Stimulated activated CD4-positive, alpha-beta T cell treated with anti-CD3 and anti-CD28 coated beads, TNF-alpha, amount 100 ng/mL, for 1 hour (primary cell): ENCODE data around the gene AVL9.

Experiments
- DNase-seq, 3 donors: peaks; one replicate each; pipeline ENCODE4 v3.0.0-alpha.2; 2020; ENCODE audit warnings: low read depth in 3 of 3, low spot score in 1 of 3

AVL9 gene

DNA sequence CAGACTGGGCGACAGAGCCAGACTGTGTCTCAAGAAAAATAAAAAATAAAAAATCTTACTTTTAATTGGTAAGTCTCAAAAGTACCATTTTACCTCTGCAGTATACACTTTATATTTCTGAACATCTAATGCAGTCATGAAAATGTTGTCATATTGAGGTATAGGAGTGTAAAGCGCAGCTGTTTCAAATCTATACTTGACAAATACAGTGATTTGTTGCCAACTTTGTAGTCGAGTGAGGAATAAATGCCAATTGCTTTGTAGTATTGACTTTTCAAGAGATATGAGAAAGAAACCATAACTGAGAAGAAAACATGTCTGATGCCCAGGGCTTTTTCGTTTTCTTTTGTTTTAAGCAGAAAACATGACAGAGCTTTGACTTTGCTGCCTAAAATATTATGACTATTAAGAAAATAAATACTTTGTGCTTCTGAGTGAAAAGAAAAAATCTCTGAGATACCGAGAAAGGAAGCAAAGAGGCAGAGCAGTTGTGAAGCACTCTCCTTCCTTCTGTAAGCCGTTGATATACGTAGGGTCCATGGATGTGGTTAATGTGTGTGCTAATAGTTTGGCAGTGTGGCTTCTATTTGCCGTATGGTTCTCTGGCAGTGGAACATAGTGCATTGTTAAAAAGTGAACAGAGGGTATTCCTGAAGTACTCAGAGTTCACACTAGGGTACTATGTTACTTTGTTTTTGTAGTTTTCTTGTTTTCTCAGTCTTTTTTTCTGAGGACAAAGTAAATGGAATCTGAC, 38.2 kb downstream of the AVL9 start:
- no peak for DNase-seq

DNA sequence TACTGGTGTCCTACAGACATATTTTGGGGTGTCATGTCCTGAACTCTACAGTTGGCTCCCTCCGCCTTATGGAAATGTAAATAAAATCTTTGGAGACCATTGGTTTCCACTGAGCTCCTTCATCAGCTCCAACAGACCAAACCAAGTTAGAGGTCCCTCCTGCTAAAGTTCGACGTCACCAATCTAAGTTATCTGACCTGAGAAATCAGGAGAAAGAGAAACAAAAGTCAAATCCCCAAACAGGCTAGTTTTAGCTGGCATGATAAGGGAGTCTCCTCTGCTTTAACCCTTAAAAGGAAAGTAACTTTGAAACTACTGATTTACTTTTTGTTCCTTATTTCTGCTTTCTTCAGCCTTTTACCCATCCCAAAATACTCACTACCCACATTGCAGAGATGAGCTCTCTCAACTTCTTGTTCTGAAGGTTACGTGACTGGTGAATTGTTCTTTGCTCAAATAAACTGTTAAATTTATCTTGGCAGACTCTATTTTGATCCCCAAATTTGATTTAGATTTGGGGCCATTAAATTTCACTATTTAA, 39.9 kb downstream of the AVL9 start:
- no peak for DNase-seq

DNA sequence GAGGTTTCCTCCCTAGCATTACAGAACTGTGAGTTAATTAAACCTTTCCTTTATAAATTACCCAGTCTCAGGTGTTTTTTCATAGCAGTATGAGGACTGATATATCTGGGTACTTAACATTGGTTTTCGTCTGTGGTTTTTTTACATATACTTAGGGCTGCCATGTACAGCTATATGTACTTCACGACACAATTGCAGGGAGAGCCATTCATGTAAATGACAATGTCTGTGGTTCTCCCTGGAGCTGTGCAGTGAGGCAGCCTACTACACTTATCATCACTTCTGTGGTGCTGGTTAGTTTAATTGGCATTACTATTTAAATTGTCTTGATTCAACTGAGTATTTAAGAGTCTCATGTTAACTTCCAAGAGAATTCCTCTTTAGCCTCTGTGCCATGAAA, 40.7 kb downstream of the AVL9 start:
- DNase-seq, result no peak

DNA sequence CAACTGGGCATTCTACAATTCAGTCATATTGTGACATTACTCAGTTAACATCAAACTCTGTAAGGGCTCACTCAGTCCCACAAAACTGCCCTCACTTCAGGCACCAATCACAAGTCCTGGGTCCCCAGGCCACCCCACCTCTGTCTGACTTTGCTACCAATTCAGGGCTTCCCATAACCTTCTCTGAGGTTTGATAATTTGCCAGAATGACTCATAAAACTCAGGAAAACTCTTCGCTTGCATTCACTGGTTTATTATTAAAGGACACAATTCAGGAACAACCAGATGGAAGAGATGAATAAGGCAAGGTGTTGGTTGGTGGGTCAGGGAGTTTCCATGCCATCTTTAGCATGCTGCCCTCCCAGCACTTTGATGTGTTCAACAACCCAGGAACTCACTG, 41.3 kb downstream of the AVL9 start:
- DNase-seq, result no peak

DNA sequence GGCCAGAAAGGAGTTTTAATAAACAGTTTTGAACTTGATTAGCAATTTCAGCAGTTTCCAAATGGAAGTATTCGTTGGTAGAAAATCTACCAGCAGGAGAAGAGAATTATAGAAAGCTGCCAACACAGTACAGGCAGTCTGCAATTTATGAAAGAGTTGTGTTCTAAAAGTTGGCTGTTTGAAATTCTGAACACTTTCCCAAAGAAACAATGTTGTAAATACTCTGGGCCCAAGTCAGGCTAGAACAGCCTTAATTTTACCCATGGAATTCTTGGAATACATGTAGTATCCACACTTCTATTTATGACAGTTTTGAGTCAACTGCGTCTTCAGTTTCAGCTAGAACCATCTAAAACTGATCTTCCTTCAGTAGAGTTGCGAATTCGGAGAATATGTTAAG, 42.5 kb downstream of the AVL9 start:
- DNase-seq, result no peak

DNA sequence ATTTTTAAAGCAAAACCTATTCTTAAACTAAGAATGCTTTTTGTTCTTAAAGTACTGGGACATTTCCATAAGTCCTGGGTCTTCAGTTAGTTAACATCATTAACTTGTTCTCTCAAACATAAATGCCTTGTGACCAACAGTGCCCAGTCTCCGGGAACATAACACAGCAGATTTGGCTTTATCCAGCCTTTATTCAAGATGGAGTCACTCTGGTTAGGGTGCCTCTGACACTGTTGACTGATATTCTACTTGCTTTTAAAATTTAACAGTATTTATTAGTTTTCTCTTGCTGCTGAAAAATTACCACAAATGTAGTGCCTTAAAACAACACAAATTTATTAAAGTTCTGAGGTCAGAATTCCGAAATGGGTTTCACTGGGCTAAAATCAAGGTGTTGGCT, 44.1 kb downstream of the AVL9 start:
- no peak for DNase-seq

DNA sequence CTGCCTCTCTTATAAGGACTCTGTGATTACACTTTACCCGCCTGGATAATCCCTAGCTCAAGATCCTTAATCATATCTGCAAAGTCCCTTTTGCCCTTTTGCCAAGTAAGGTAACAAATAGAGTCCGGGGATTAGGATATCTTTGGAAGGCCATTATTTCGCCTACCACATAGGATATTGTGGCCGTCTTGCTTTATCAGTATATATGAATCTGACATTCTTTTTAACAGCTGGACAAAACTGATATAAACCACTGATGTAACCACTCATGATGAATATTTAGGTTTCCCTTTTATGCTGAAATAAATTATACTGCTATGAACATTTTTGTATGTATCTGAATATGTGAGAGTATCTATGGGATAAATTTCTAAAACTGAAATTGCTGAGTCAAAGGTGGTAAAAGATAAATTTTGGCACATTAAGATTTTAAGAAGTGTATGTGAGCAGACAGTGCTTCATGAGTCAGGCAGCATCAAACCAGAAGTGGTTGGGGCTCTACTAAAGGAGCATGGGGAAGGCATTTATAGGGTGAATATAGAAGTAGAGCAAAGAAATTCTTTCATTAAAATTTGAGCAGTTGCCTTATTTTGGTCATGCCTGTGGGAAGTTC, 44.7 kb downstream of the AVL9 start:
- no peak for DNase-seq

DNA sequence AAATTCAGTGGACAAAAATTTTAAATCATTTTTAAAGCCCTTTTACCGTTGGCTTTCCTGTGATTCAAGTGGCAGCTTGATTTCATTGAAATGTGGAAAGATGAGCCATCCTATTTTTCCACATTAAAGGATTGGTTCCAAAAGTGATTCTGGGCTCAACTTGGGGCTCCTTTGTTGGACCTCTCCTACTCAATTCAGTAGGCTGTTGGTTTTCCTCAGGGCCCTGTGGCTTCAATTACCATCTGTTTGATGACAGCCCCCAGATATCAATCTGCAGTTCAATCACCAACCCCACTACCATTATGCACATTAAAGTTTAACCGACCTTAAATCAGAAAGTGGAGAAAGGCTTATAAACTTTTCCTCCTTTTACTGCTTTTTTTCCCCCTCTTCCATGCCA, 47.3 kb downstream of the AVL9 start:
- DNase-seq, result no peak

DNA sequence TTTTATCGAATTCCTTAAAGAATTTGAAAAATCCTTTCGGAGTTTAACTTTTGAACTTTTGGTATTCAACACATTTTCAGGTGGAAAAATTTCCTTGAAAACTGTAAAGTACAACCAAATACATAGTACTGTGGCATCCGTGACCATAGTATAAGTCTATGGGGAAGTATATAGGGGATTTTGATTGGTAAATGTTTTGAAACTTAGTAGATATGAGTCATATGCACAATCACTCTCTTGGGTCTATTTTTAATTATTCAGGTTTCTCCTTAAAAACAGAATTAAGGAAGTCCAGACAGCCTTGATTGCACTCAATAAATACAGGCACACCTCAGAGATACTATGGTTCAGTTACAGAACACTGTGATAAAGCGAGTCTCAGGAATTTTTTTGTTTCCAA, 64.2 kb downstream of the AVL9 start:
- DNase-seq, result no peak

DNA sequence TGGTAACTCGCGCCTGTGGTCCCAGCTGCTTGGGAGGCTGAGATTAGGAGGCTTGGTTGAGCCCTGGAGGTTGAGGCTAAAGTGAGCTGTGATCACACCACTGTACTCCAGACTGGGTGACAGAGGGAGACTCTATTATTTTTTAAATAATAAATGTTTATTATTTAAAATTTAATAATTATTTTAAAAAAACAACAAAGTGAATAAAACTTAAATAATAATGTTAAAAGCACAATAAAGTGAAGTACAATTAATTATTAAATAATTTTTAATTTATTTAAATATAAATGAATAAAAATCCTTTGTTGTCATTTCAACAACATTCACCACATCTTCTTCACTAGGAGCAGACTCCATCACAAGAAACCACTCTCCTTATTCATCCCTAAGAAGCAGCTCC, 64.8 kb downstream of the AVL9 start:
- DNase-seq, result no peak

DNA sequence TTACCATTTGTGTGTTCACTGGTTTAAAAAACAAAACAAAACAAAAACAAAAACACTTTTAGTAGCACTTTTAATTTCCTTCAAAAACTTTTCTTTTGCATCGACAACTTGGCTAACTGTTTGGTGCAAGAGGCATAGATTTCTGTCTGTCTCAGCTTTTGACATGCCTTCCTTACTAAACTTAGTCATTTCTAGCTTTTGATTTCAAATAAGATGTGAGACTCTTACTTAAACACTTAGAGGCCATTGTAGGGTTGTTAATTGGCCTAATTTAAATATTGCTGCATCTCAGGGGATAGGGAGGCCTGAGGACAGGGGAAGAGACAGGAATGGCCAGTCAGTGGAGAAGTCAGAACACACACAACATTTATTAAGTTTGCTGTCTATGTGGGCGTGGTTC, 66.3 kb downstream of the AVL9 start:
- DNase-seq, result no peak

DNA sequence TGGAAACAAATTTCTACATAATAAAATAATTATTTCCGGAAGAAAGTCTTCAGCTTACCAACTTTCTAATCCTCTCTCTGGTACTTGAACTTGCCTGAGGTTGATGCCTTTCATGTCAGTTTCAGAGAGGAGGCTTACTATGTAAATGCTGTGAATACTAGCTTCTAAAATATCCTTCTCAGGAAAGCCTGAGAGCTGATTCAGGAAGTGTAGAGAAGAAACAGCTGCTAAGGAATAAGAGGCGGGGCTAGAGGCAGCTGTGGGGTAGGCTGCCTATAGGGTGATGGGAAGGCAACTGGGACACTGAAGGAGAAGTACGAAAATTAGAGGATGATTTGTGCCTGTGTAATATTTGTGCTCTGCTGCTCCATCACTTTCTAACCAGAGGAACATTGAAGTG, 69.3 kb downstream of the AVL9 start:
- DNase-seq, result no peak

DNA sequence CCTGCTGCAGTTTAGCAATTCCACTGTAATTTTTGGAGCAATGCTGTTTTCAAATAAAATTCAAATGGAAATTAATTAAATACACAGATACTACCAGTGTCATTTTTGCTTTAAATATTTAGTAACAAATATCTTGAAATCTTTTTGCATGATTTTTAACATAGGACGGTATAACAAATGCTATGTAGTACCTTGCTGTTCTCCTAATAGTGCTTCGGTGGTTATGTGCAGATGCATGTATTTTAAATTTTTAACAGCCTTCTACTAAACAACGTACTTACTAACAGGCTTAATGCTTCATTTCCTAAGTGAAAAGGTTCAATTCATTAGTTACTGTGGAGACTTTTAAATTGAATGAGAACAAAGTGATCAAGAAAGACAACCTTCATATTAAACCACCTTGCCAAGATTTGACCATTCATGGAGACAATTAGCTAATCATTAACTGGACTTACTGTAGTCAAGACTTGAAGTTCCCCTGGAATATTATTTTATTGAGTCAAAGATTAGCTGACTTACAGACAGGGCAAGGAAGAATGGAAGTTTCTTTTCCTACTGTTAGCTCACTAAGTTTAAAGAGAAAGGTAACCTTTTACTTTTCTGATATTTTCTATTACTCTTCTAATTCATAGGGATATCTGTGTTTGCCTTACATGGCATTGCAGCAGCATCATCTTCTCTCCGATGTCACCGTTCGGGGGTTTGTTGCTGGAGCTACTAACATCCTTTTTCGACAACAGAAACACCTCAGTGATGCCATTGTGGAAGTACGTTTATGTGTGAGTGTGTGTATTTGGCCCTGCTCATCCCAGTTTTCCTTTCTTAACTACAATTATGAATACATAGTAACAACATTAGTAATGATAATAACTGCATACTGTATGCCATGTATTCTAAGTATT, 74.3 kb downstream of the AVL9 start:
- no peak for DNase-seq

DNA sequence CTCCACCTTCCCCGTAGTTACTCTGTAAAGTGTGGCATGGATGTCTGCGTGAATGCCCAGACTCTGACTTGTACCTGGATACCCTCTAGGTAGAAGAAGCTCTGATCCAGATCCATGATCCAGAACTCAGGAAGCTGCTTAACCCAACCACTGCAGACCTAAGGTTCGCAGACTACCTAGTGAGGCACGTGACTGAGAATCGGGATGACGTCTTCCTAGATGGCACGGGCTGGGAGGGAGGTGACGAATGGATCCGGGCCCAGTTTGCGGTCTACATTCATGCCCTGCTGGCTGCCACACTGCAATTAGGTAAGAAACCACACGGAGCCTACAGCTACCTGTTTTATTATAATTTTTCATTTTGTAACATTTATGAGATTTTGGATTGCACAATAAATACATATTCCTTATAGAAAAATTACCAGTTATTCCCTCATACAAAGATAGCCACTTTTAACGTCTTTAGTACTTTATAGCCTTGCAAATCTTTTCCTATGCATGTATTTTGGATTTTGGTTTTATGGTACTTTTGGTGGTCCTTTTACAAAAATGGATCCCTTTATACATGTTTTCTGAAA, 77.9 kb downstream of the AVL9 start:
- no peak for DNase-seq

DNA sequence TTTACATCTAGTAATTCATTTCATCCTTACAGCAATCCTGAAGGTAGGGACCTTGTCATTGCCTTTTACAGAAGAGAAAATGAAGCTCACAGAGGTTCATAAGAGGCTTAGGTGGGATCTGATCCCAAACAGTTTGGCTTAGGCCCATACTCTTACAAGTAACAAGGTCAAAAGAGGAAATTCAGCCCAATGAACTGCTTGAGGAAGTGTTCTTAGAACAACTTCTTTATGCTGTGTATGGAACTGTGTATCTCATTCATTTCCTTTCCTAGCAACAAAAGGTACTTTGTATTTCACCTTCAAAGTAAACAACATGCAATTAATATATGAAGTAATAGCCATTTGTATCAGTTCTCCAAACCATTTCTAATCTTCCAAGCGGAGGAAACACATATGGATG, 79.3 kb downstream of the AVL9 start:
- no peak for DNase-seq

DNA sequence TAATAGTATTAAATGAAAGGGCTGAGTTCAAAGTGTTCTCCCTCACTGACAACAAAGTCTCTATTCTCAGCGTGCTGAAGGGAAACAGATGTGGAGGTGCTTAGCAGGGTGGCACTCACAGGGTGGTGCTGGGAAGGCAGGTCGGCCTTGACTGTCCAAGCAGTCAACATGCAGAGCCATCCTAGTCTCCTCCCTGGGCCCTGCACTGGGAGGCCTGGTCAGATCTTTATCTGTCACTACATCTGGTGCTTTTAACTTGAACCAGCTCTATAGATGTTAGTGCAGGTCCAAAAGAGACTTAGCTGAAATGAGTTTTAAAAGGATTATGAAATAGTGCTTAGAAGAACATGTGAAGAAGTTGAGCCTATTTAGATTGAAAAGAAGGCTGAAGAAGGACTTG, 82.1 kb downstream of the AVL9 start:
- no peak for DNase-seq

DNA sequence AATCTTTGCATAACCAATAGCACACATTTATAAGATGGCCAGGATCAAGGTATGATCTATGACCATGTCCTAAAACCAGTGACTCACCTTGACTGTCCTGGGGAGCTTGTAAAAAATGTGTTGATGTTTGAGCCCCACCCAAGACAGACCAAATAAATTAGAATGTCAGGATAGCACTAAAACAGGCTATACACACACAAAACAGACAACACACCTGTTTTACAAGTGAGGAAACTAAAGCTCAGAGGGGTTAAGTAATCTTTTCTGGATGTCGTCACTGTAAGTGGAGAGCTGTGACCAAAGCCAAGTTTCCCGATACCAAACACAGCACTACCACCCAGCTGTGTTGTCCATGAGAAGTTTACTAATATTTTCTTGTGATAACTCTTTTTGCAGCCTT, 84.5 kb downstream of the AVL9 start:
- no peak for DNase-seq

DNA sequence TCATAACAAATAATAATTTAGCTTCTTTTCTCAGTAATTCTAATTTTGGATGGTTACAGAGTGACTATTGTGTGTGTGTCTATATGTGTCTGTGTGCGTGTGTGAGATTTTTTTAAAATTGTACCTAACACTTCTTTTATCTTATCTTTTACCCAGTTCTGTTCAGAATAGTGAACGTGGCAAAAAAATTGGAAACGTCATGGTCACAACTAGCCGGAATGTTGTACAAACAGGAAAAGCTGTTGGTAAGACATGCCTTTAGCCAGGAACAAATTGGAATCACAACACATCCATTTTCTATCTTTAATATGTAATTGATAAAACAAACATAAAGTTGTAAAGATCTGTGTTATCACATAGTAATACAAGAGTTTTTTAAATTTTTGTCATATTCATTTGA, 85.4 kb downstream of the AVL9 start:
- DNase-seq, result no peak

DNA sequence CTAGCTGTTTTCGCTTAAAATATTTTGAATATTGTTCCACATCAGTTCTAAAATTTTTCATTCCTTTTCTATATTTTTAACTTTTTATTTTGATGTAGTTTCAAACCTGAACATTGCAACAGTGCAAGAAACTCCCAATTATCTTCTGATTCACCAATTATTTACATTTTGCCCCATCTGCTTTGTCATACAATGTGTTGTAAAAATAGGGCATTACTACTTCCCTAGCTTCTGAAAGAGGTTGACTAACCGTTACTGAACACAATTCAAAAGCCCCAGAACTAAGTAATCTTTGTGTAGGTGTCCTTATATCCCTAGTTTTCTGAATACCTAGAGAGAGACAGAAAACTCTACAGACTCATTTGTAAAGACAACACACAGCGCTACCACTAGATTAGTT, 86.7 kb downstream of the AVL9 start:
- DNase-seq, result no peak

DNA sequence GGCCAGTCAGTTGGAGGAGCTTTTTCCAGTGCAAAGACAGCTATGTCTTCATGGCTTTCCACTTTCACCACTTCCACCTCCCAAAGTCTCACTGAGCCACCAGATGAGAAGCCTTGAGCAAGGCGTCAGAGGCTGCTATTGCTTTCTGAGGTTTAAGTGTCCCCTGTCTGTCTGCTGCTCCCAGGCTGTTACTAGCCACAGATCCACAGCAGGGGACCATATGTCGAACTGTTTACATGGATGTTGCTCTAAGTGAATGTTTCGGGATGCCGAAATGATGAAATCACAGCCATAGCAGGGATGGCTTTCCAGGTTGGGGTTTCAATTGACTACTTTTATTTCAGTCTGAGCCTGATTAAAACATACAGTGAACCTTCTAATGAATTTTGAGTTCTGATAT, 88.5 kb downstream of the AVL9 start:
- no peak for DNase-seq
